Ishikawa (cell line): Measurements from ENCODE around the gene UGT1A9.

Source experiments
- CEBPB ChIP-seq: IDR thresholded peaks from 2 replicates; pipeline ENCODE4 v1.6.1; 2012
- CREB1 ChIP-seq: IDR thresholded peaks from 2 replicates; pipeline ENCODE4 v1.6.1; 2012; ENCODE audit warnings: low read depth
- EGR1 ChIP-seq: IDR thresholded peaks from 2 replicates; pipeline ENCODE4 v1.6.1; 2012
- EP300 ChIP-seq: IDR thresholded peaks from 2 replicates; pipeline ENCODE4 v1.6.1; 2012; ENCODE audit warnings: borderline replicate concordance
- FOXM1 ChIP-seq: IDR thresholded peaks from 2 replicates; pipeline ENCODE4 v1.6.1; 2012; ENCODE audit warnings: low read depth, borderline replicate concordance
- MAX ChIP-seq: IDR thresholded peaks from 2 replicates; pipeline ENCODE4 v1.6.1; 2012
- NFIC ChIP-seq: IDR thresholded peaks from 2 replicates; pipeline ENCODE4 v1.6.1; 2012
- RAD21 ChIP-seq: IDR thresholded peaks from 2 replicates; pipeline ENCODE4 v1.6.1; 2012; ENCODE audit warnings: low read depth
- REST ChIP-seq: IDR thresholded peaks from 2 replicates; pipeline ENCODE4 v1.6.1; 2012; ENCODE audit warnings: low read depth, mild to moderate bottlenecking
- TAF1 ChIP-seq: IDR thresholded peaks from 2 replicates; pipeline ENCODE4 v1.6.1; 2012; ENCODE audit warnings: low read depth, mild to moderate bottlenecking
- TCF12 ChIP-seq: IDR thresholded peaks from 2 replicates; pipeline ENCODE4 v1.6.1; 2012; ENCODE audit warnings: low read depth
- TEAD4 ChIP-seq: IDR thresholded peaks from 2 replicates; pipeline ENCODE4 v1.6.1; 2012
- USF1 ChIP-seq: IDR thresholded peaks from 2 replicates; pipeline ENCODE4 v1.6.1; 2012
- YY1 ChIP-seq: IDR thresholded peaks from 2 replicates; pipeline ENCODE4 v1.6.1; 2012; ENCODE audit warnings: low read depth
- ZBTB7A ChIP-seq: IDR thresholded peaks from 2 replicates; pipeline ENCODE4 v1.6.1; 2012; ENCODE audit warnings: low read depth

The UGT1A9 gene

GRCh38 chr2:233745073-233745755 is 73.5 kb downstream of the UGT1A9 start:
- TF ChIP-seq USF1: no peak
- TF ChIP-seq CREB1: no peak
- TF ChIP-seq CEBPB: no peak
- no peak for TF ChIP-seq MAX
- TF ChIP-seq NFIC: no peak
- TF ChIP-seq TEAD4: no peak
- no peak for TF ChIP-seq TAF1
- no peak for TF ChIP-seq ZBTB7A
- TF ChIP-seq EGR1: no peak
- no peak for TF ChIP-seq FOXM1

GRCh38 chr2:233746475-233747282 is 75.0 kb downstream of the UGT1A9 start:
- TF ChIP-seq TAF1 (no peak), FOXM1 (no peak), MAX (no peak), NFIC (no peak), USF1 (no peak), REST (no peak)

- TF ChIP-seq CEBPB (no peak), TCF12 (no peak), CREB1 (no peak), NFIC (no peak), EGR1 (no peak), MAX (no peak), TAF1 (no peak), USF1 (no peak), RAD21 (no peak), ZBTB7A (no peak), FOXM1 (no peak), REST (no peak), YY1 (no peak), TEAD4 (no peak), EP300 (no peak)
These were observed 75.5 kb downstream of the UGT1A9 start for GRCh38 chr2:233747283-233747544.

GRCh38 chr2:233754872-233755611 is 83.3 kb downstream of the UGT1A9 start:
- TF ChIP-seq MAX (no peak), EGR1 (no peak), CEBPB (no peak), EP300 (no peak), ZBTB7A (no peak), TAF1 (no peak), RAD21 (no peak), TCF12 (no peak), USF1 (no peak), FOXM1 (no peak), TEAD4 (no peak), REST (no peak), CREB1 (no peak), YY1 (no peak), NFIC (no peak)
